Measurements from ENCODE around the gene TLE1. TPM values are rescaled to one million over a fixed set of nuclear protein-coding genes. Genes with fewer than 3 reads are reported as not detected.
A peak's percentile ranks its signal among the peaks of the same experiment; 100 is the strongest.

Gene TLE1
- total RNA-seq, 4 donors from 2014 or later: 18.7 to 54.5 (median 40.2) TPM

- TF ChIP-seq, protein P1, sequence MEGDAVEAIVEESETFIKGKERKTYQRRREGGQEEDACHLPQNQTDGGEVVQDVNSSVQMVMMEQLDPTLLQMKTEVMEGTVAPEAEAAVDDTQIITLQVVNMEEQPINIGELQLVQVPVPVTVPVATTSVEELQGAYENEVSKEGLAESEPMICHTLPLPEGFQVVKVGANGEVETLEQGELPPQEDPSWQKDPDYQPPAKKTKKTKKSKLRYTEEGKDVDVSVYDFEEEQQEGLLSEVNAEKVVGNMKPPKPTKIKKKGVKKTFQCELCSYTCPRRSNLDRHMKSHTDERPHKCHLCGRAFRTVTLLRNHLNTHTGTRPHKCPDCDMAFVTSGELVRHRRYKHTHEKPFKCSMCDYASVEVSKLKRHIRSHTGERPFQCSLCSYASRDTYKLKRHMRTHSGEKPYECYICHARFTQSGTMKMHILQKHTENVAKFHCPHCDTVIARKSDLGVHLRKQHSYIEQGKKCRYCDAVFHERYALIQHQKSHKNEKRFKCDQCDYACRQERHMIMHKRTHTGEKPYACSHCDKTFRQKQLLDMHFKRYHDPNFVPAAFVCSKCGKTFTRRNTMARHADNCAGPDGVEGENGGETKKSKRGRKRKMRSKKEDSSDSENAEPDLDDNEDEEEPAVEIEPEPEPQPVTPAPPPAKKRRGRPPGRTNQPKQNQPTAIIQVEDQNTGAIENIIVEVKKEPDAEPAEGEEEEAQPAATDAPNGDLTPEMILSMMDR (IDR thresholded peaks at IDR 0.05): no peak
- TF ChIP-seq POLR2A (IDR thresholded peaks at IDR 0.05): no peak
- no peak overlapping the region for H3K4me3 ChIP-seq
- DNase-seq: no peak
- H3K9me3 ChIP-seq: no peaks in the 10 kb centered on the region
- H3K27me3 ChIP-seq: no peaks in the 10 kb centered on the region
- peaks cover 0 to 6% (median 0%) of the 10 kb centered on the region in 3 donors for H3K36me3 ChIP-seq
- H3K27ac ChIP-seq: no peak overlapping the region
- peaks cover 0 to 19% (median 2%) of the 10 kb centered on the region in 4 donors for H3K4me1 ChIP-seq
These were observed 6.1 kb downstream of the TLE1 start for GRCh38 chr9:81683238-81683637.

DNA sequence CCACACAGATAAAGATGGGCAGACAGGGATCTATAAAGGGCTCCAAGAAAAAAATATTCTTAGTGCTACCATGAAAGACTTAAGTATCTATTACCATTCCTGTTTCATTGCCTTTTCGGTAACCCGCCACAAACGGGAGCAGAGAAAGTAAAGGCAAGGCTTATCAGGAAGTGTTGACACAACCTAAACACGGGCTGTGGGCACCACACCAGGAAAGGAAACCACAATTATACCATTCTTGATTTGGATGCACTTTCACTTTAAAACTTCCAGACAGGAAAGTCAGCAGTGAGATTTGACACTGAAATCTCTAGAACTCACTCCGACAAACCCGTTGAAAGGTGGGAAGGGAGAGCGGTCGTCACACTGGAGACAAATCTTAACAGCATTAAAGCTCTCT lies 6.5 kb downstream of the TLE1 start:
- DNase-seq: no peak
- H3K36me3 ChIP-seq: peaks cover 0 to 6% (median 0%) of the 10 kb centered on the region in 3 donors
- no peak overlapping the region for H3K27ac ChIP-seq
- no peaks in the 10 kb centered on the region for H3K27me3 ChIP-seq
- peak overlapping the region in 1 of 4 donors; percentile 12 for H3K4me3 ChIP-seq
- peaks cover 0 to 19% (median 2%) of the 10 kb centered on the region in 4 donors for H3K4me1 ChIP-seq
- TF ChIP-seq, protein P1 (IDR thresholded peaks at IDR 0.05): no peak
- no peak for TF ChIP-seq POLR2A (IDR thresholded peaks at IDR 0.05)
- H3K9me3 ChIP-seq: no peaks in the 10 kb centered on the region

DNA sequence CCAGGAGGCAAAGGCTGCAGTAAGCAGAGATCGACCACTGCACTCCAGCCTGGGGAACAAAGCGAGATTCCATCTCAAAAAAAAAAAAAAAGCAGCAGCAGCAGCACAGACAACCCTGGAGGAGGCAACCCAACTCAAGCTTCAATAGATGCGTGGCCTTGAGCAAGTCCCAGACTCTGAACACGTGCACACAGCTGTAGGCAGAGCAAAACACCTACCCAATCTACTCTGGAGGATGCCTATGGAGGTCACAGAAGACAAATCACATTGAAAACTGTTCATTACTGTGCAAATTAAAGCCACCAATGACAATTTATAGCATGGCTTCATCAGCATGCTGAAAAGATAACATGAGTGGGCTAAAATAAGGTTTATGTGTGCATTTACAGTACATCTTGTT lies 7.2 kb downstream of the TLE1 start:
- Histone ChIP-seq H3K4me3 (no peak overlapping the region), H3K4me1 (peaks cover 0 to 19% (median 2%) of the 10 kb centered on the region in 4 donors), H3K27ac (no peak overlapping the region), H3K27me3 (no peaks in the 10 kb centered on the region), H3K9me3 (no peaks in the 10 kb centered on the region), H3K36me3 (peaks cover 0 to 6% (median 0%) of the 10 kb centered on the region in 3 donors)
- no peak for TF ChIP-seq POLR2A (IDR thresholded peaks at IDR 0.05)
- TF ChIP-seq, protein P1 (IDR thresholded peaks at IDR 0.05): no peak
- no peak for DNase-seq

- Histone ChIP-seq H3K27ac (no peak overlapping the region), H3K4me3 (no peak overlapping the region), H3K27me3 (no peaks in the 10 kb centered on the region), H3K36me3 (peaks cover 0 to 6% (median 0%) of the 10 kb centered on the region in 3 donors), H3K9me3 (no peaks in the 10 kb centered on the region), H3K4me1 (peaks cover 0 to 19% (median 2%) of the 10 kb centered on the region in 4 donors)
- DNase-seq: no peak
- TF ChIP-seq, protein P1 (IDR thresholded peaks at IDR 0.05): no peak
- no peak for TF ChIP-seq POLR2A (IDR thresholded peaks at IDR 0.05)
These were observed 8.8 kb downstream of the TLE1 start for GRCh38 chr9:81680506-81680905.

GRCh38 chr9:81680006-81680405 lies 9.3 kb downstream of the TLE1 start:
- Histone ChIP-seq H3K27me3 (no peaks in the 10 kb centered on the region), H3K4me1 (peaks cover 0 to 15% (median 2%) of the 10 kb centered on the region in 4 donors), H3K36me3 (peaks cover 0 to 6% (median 0%) of the 10 kb centered on the region in 3 donors), H3K9me3 (no peaks in the 10 kb centered on the region), H3K4me3 (no peak overlapping the region), H3K27ac (no peak overlapping the region)
- TF ChIP-seq, protein P1 (IDR thresholded peaks at IDR 0.05): no peak
- TF ChIP-seq POLR2A (IDR thresholded peaks at IDR 0.05): no peak
- DNase-seq: no peak

DNA sequence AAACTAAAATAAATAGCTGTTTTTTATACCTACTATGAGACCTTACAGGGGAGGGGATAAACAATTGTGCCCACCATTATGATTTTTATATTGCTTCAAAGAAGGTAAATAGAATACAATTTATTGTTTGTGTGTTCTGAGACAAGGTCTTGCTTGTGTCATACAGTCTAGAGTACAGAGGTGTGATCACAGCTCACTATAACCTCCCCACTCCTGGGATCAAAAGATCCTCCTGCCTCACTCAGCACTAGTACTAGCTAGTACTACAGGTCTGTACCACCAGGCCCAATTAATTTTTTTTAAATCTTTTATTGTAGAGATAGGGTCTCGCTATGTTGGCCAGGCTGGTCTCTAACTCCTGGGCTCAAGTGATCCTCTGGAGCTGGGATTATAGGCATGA lies 11.3 kb downstream of the TLE1 start:
- no peak overlapping the region for H3K4me3 ChIP-seq
- H3K4me1 ChIP-seq: peaks cover 0 to 9% (median 2%) of the 10 kb centered on the region in 4 donors
- peaks cover 0 to 6% (median 0%) of the 10 kb centered on the region in 3 donors for H3K36me3 ChIP-seq
- H3K27me3 ChIP-seq: no peaks in the 10 kb centered on the region
- TF ChIP-seq POLR2A (IDR thresholded peaks at IDR 0.05): no peak
- TF ChIP-seq, protein P1 (IDR thresholded peaks at IDR 0.05): no peak
- no peak for DNase-seq
- H3K9me3 ChIP-seq: no peaks in the 10 kb centered on the region
- no peak overlapping the region for H3K27ac ChIP-seq

All from Peyer's patch (tissue), 4 donors.